ENCODE data around the gene SERPINB2. TPM values are rescaled to one million over a fixed set of nuclear protein-coding genes. Genes with fewer than 3 reads are reported as not detected.

Gene SERPINB2
- total RNA-seq, 1 experiment from 2014 or later, result not detected

DNA sequence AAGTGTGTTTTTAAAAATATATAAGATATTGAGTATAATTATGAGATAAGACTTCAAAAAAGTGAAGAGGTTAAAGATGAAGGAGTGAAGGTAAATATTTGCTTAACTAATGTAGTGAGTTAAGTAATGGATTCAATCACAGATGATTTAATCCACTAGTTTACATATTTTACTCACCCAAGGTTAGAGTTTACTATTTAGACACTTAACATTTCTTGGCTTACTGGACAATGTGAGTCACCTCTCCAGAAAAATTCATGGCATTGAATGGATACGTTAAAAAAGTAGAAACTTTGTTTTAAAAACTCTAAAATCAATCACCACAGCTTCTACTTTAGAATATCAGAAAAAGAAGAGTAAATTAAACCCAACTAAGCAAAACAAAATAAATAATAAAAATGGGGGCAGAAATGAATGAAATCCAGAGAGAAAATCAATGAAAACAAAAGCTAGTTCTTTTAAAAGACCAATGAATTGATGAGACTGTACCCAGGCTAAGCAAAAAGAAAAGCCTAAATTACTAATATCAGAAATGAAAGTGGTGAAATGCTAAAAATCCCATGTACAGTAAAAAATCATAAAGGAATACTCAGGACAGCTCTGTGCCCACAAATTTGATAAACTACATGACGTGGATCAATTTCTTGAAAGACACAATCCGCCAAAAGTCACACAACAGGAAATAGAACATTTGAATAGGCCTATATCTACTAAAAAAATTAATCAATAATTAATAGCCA is 59.7 kb downstream of the SERPINB2 start:
- CTCF ChIA-PET, result no interaction called here
- Histone ChIP-seq H3K27me3 (ENCODE audit: insufficient read depth, low read length) (no peaks in the 10 kb centered on the region), H3K4me3 (replicated peaks in 1 of 2; ENCODE audit: low read depth in 1 of 2, low read length in 2 of 2) (no peak overlapping the region), H3K79me2 (ENCODE audit: insufficient read depth, low read length) (no peaks in the 10 kb centered on the region), H3K4me1 (ENCODE audit: control insufficient read depth in 1 of 2, insufficient read depth in 2 of 2, low read length in 2 of 2) (peaks cover 0 to 15% of the 10 kb centered on the region in 2 experiments; a peak in 2 of 4 replicates), H3K9me3 (ENCODE audit: control insufficient read depth in 1 of 2, insufficient read depth in 1 of 2, low read depth in 1 of 2, low read length in 2 of 2) (no peaks in the 10 kb centered on the region), H3K4me2 (ENCODE audit: low read length) (no peak overlapping the region), H3K9me2 (ENCODE audit: insufficient read depth) (no peaks in the 10 kb centered on the region), H2AFZ (ENCODE audit: low read depth, low read length, poor library complexity, severe bottlenecking) (peak overlapping the region; percentile 1), H3K27ac (ENCODE audit: low read depth, low read length) (no peak overlapping the region), H3K36me3 (ENCODE audit: control insufficient read depth in 1 of 2, insufficient read depth in 2 of 2, low read length in 2 of 2) (no peaks in the 10 kb centered on the region), H3K9ac (ENCODE audit: low read length) (no peak overlapping the region), H4K20me1 (ENCODE audit: insufficient read depth) (no peaks in the 10 kb centered on the region)
- TF ChIP-seq SP1 (IDR thresholded peaks at IDR 0.05; ENCODE audit: low read depth), result no peak
- no peak for TF ChIP-seq SRF (IDR thresholded peaks at IDR 0.05; ENCODE audit: low read depth)
- POLR2A ChIA-PET, result no interaction called here
- no peak for ATAC-seq
- BruUV-seq (replicated peaks), result no TSS peak
- RAD21 ChIA-PET (ENCODE audit: low non-redundant PET in 1 of 2, low total read pairs in 2 of 2, uncharacterized antibody in 2 of 2, unreplicated experiment in 2 of 2), result no interaction called here
- intact Hi-C loops (cut with micrococcal nuclease), result no loop called here
- DNase-seq (ENCODE audit: low read depth, low spot score), result no peak

DNA sequence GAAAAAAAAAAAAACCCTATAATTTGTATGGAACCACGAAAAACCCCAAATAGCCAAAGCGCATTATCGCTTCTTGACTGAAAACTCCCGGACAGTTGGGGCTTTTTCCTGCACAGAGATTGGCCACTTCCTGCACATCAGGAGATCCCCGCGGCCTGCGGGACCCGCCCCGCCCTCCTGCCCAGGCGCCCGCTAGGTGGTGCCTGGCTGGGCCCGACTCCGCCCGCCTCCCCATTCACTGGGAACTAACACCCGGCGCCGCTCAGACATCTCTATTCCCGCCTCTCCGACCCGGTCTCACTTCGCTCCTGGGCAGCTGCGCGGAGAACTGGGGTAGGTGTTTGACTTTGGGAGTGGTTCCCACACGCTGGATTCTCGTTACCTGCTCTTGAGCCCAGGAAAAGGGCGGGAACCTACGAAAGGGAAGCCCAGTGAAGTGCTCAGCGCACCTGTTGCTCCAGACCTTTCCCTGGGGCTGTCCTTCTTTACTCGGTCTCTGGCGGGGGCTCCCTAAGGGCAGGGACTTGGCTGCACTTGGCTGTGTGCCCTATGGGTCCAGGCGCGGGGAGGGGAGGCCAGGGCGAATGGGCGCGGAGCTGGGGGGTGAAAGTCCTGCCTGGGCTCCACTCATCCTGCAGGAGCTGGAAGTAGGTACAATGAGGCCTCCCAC is 61.7 kb downstream of the SERPINB2 start, which contains the start of gene HMSD:
HMSD (plus strand) TSS at position 234 of the 670 bp plus-strand sequence. CDS start 4,155 bp downstream, outside the sequence.
- ChIA-PET CTCF (interaction anchor here (1.2 kb wide), 2 partner anchors 14 kb away, joined by 3 to 6 read pairs; no protein-coding TSS in a partner anchor), RAD21 (ENCODE audit: low non-redundant PET in 1 of 2, low total read pairs in 2 of 2, uncharacterized antibody in 2 of 2, unreplicated experiment in 2 of 2) (no interaction called here), POLR2A (no interaction called here)
- no peaks in the 10 kb centered on the region for H3K36me3 ChIP-seq (ENCODE audit: control insufficient read depth in 1 of 2, insufficient read depth in 2 of 2, low read length in 2 of 2)
- BruUV-seq (replicated peaks), result no TSS peak
- ATAC-seq (peak; percentile 100), DNase-seq (ENCODE audit: low read depth, low spot score) (peak; percentile 43)
- intact Hi-C loops (cut with micrococcal nuclease), result no loop called here
- no peaks in the 10 kb centered on the region for H3K9me2 ChIP-seq (ENCODE audit: insufficient read depth)
- H3K27me3 ChIP-seq (ENCODE audit: insufficient read depth, low read length), result no peaks in the 10 kb centered on the region
- peak within 1 kb of the TSS; percentile 92 for H2AFZ ChIP-seq (ENCODE audit: low read depth, low read length, poor library complexity, severe bottlenecking)
- H3K4me2 ChIP-seq (ENCODE audit: low read length), result peak within 1 kb of the TSS; percentile 88
- H3K79me2 ChIP-seq (ENCODE audit: insufficient read depth, low read length), result no peaks in the 10 kb centered on the region
- H4K20me1 ChIP-seq (ENCODE audit: insufficient read depth), result no peaks in the 10 kb centered on the region
- peak within 1 kb of the TSS; percentile 34; the same call in 1 of the 2 replicates for H3K9ac ChIP-seq (ENCODE audit: low read length)
- H3K27ac ChIP-seq (ENCODE audit: low read depth, low read length), result no peak within 1 kb of the TSS; the same call in 1 of the 2 replicates
- H3K4me3 ChIP-seq (replicated peaks in 1 of 2; ENCODE audit: low read depth in 1 of 2, low read length in 2 of 2), result peak within 1 kb of the TSS; percentile 42 to 54
- H3K9me3 ChIP-seq (ENCODE audit: control insufficient read depth in 1 of 2, insufficient read depth in 1 of 2, low read depth in 1 of 2, low read length in 2 of 2), result no peaks in the 10 kb centered on the region
- H3K4me1 ChIP-seq (ENCODE audit: control insufficient read depth in 1 of 2, insufficient read depth in 2 of 2, low read length in 2 of 2), result peaks cover 0 to 15% of the 10 kb centered on the region in 2 experiments; a peak in 2 of 4 replicates
- TF ChIP-seq, protein P1, sequence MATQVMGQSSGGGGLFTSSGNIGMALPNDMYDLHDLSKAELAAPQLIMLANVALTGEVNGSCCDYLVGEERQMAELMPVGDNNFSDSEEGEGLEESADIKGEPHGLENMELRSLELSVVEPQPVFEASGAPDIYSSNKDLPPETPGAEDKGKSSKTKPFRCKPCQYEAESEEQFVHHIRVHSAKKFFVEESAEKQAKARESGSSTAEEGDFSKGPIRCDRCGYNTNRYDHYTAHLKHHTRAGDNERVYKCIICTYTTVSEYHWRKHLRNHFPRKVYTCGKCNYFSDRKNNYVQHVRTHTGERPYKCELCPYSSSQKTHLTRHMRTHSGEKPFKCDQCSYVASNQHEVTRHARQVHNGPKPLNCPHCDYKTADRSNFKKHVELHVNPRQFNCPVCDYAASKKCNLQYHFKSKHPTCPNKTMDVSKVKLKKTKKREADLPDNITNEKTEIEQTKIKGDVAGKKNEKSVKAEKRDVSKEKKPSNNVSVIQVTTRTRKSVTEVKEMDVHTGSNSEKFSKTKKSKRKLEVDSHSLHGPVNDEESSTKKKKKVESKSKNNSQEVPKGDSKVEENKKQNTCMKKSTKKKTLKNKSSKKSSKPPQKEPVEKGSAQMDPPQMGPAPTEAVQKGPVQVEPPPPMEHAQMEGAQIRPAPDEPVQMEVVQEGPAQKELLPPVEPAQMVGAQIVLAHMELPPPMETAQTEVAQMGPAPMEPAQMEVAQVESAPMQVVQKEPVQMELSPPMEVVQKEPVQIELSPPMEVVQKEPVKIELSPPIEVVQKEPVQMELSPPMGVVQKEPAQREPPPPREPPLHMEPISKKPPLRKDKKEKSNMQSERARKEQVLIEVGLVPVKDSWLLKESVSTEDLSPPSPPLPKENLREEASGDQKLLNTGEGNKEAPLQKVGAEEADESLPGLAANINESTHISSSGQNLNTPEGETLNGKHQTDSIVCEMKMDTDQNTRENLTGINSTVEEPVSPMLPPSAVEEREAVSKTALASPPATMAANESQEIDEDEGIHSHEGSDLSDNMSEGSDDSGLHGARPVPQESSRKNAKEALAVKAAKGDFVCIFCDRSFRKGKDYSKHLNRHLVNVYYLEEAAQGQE (IDR thresholded peaks at IDR 0.05; ENCODE audit: low read depth), result no peak
- TF ChIP-seq CBX3 (IDR thresholded peaks at IDR 0.05; ENCODE audit: low read depth), result peak; percentile 47; the same call in 1 of the 2 replicates
- TF ChIP-seq, protein P2, sequence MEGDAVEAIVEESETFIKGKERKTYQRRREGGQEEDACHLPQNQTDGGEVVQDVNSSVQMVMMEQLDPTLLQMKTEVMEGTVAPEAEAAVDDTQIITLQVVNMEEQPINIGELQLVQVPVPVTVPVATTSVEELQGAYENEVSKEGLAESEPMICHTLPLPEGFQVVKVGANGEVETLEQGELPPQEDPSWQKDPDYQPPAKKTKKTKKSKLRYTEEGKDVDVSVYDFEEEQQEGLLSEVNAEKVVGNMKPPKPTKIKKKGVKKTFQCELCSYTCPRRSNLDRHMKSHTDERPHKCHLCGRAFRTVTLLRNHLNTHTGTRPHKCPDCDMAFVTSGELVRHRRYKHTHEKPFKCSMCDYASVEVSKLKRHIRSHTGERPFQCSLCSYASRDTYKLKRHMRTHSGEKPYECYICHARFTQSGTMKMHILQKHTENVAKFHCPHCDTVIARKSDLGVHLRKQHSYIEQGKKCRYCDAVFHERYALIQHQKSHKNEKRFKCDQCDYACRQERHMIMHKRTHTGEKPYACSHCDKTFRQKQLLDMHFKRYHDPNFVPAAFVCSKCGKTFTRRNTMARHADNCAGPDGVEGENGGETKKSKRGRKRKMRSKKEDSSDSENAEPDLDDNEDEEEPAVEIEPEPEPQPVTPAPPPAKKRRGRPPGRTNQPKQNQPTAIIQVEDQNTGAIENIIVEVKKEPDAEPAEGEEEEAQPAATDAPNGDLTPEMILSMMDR (IDR thresholded peaks at IDR 0.05 in 2 of 3, conservative IDR thresholded peaks at IDR 0.05 in 1 of 3; ENCODE audit: borderline replicate concordance in 1 of 3, insufficient read depth in 1 of 3, low read depth in 2 of 3, low read length in 2 of 3), result peak; percentile 10 to 60 (median 46); a peak in 4 of 6 replicates
- TF ChIP-seq POLR2AphosphoS5 (IDR thresholded peaks at IDR 0.05; ENCODE audit: low read depth, low read length), result 0 out of 2 replicates have a peak, but pooled peaks have one; percentile 20
- no peak for TF ChIP-seq SP1 (IDR thresholded peaks at IDR 0.05; ENCODE audit: low read depth)
- TF ChIP-seq, protein P3, sequence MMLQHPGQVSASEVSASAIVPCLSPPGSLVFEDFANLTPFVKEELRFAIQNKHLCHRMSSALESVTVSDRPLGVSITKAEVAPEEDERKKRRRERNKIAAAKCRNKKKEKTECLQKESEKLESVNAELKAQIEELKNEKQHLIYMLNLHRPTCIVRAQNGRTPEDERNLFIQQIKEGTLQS (IDR thresholded peaks at IDR 0.05), result no peak
- TF ChIP-seq EGR1 (IDR thresholded peaks at IDR 0.05; ENCODE audit: low read depth), result no peak
- no peak for TF ChIP-seq FOSL1 (IDR thresholded peaks at IDR 0.05; ENCODE audit: low read depth)
- TF ChIP-seq ZFX (IDR thresholded peaks at IDR 0.05), result no peak
- TF ChIP-seq JUND (IDR thresholded peaks at IDR 0.05), result no peak
- TF ChIP-seq POLR2A (IDR thresholded peaks at IDR 0.05; ENCODE audit: borderline replicate concordance, extremely low read depth, insufficient read depth, insufficient read length), result peak; percentile 28
- peak; percentile 19; the same call in 1 of the 2 replicates for TF ChIP-seq RAD21 (IDR thresholded peaks at IDR 0.05; ENCODE audit: low read depth)
- TF ChIP-seq, protein P4, sequence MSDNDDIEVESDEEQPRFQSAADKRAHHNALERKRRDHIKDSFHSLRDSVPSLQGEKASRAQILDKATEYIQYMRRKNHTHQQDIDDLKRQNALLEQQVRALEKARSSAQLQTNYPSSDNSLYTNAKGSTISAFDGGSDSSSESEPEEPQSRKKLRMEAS (IDR thresholded peaks at IDR 0.05), result no peak
